ENCODE measurements around the gene ETDB. TPM values are rescaled to one million over a fixed set of nuclear protein-coding genes. Genes with fewer than 3 reads are reported as not detected.
A peak's percentile ranks its signal among the peaks of the same experiment; 100 is the strongest.
"Not testable (repeated sequence)": the region's sequence is repeated elsewhere in the genome, so short reads cannot be mapped to it uniquely, and the experiment has no call there.

The ETDB gene
- total RNA-seq, 1 donor from 2014 or later: not detected

GRCh38 chrX:135109554-135109953 is 10.8 kb downstream of the ETDB start:
- no peaks in the 10 kb centered on the region for H3K27me3 ChIP-seq
- no peaks in the 10 kb centered on the region for H3K4me1 ChIP-seq
- H3K9me3 ChIP-seq (ENCODE audit: low read depth): peaks cover 4% of the 10 kb centered on the region
- H3K4me3 ChIP-seq: no peak overlapping the region
- H3K27ac Mint-ChIP-seq: no peak overlapping the region
- H3K27me3 Mint-ChIP-seq (ENCODE audit: insufficient read depth, low read depth): peaks cover 2% of the 10 kb centered on the region
- no peaks in the 10 kb centered on the region for H3K36me3 Mint-ChIP-seq
- DNase-seq (ENCODE audit: low spot score): no peak
- no peaks in the 10 kb centered on the region for H4K20me1 ChIP-seq (ENCODE audit: low read depth)
- TF ChIP-seq EZH2 (IDR thresholded peaks at IDR 0.05) (no peak), CTCF (IDR thresholded peaks at IDR 0.05) (no peak), EZH2phosphoT487 (IDR thresholded peaks at IDR 0.05) (no peak)
- no peak overlapping the region for H3K9ac ChIP-seq
- no peak overlapping the region for H2AFZ ChIP-seq (replicated peaks)
- H3F3A ChIP-seq (ENCODE audit: low read depth): peaks cover under 1% of the 10 kb centered on the region
- no peak overlapping the region for H3K27ac ChIP-seq
- no peak overlapping the region for H3K4me3 Mint-ChIP-seq
- no peaks in the 10 kb centered on the region for H3K4me1 Mint-ChIP-seq
- H3K36me3 ChIP-seq: no peaks in the 10 kb centered on the region
- H3K4me2 ChIP-seq: no peak overlapping the region
- H3K79me2 ChIP-seq (ENCODE audit: low read depth): no peaks in the 10 kb centered on the region
- peaks cover 6% of the 10 kb centered on the region for H3K9me3 Mint-ChIP-seq

- no peak overlapping the region for H2AFZ ChIP-seq (replicated peaks)
- H3K27me3 Mint-ChIP-seq (ENCODE audit: insufficient read depth, low read depth): peaks cover 7% of the 10 kb centered on the region
- no peaks in the 10 kb centered on the region for H3K79me2 ChIP-seq (ENCODE audit: low read depth)
- H3K4me3 Mint-ChIP-seq: peak overlapping the region; percentile 46
- no peaks in the 10 kb centered on the region for H4K20me1 ChIP-seq (ENCODE audit: low read depth)
- H3K36me3 ChIP-seq: no peaks in the 10 kb centered on the region
- peaks cover 14% of the 10 kb centered on the region for H3K4me1 Mint-ChIP-seq
- H3K36me3 Mint-ChIP-seq: peaks cover 2% of the 10 kb centered on the region
- DNase-seq (ENCODE audit: low spot score): no peak
- no peak overlapping the region for H3K9ac ChIP-seq
- TF ChIP-seq EZH2 (IDR thresholded peaks at IDR 0.05) (no peak), EZH2phosphoT487 (IDR thresholded peaks at IDR 0.05) (no peak), CTCF (IDR thresholded peaks at IDR 0.05) (no peak)
- peaks cover 5% of the 10 kb centered on the region for H3K9me3 ChIP-seq (ENCODE audit: low read depth)
- H3K4me2 ChIP-seq: peak overlapping the region; percentile 69
- H3K4me1 ChIP-seq: no peaks in the 10 kb centered on the region
- H3K9me3 Mint-ChIP-seq: peaks cover 3% of the 10 kb centered on the region
- no peak overlapping the region for H3K27ac ChIP-seq
- H3F3A ChIP-seq (ENCODE audit: low read depth): no peaks in the 10 kb centered on the region
- no peak overlapping the region for H3K27ac Mint-ChIP-seq
- no peak overlapping the region for H3K4me3 ChIP-seq
- peaks cover 14% of the 10 kb centered on the region for H3K27me3 ChIP-seq
Measured at GRCh38 chrX:135099493-135099783, 20.9 kb downstream of the ETDB start.

- not testable (repeated sequence) for H3K79me2 ChIP-seq (ENCODE audit: low read depth); H2AFZ ChIP-seq (replicated peaks); H3K27ac Mint-ChIP-seq; H3F3A ChIP-seq (ENCODE audit: low read depth); H3K9ac ChIP-seq; H3K4me1 ChIP-seq; H3K36me3 ChIP-seq; H3K27ac ChIP-seq; H4K20me1 ChIP-seq (ENCODE audit: low read depth); H3K27me3 Mint-ChIP-seq (ENCODE audit: insufficient read depth, low read depth); H3K9me3 Mint-ChIP-seq; H3K9me3 ChIP-seq (ENCODE audit: low read depth); H3K36me3 Mint-ChIP-seq
- DNase-seq (ENCODE audit: low spot score): peak; percentile 34
- peaks cover 14% of the 10 kb centered on the region for H3K27me3 ChIP-seq
- peak overlapping the region; percentile 59 for H3K4me3 ChIP-seq
- peak overlapping the region; percentile 88 for H3K4me3 Mint-ChIP-seq
- H3K4me1 Mint-ChIP-seq: peaks cover 14% of the 10 kb centered on the region
- H3K4me2 ChIP-seq: peak overlapping the region; percentile 78
Measured at GRCh38 chrX:135097196-135097744, 23.1 kb downstream of the ETDB start.

GRCh38 chrX:135095715-135096114 is 24.6 kb downstream of the ETDB start:
- H3K36me3 Mint-ChIP-seq: peaks cover 2% of the 10 kb centered on the region
- Histone ChIP-seq H3K4me1 (no peaks in the 10 kb centered on the region), H3K79me2 (ENCODE audit: low read depth) (no peaks in the 10 kb centered on the region), H3K36me3 (no peaks in the 10 kb centered on the region), H3K9ac (no peak overlapping the region), H3K9me3 (ENCODE audit: low read depth) (no peaks in the 10 kb centered on the region), H3K4me3 (no peak overlapping the region), H3K27ac (no peak overlapping the region), H2AFZ (replicated peaks) (no peak overlapping the region), H3K27me3 (peaks cover 14% of the 10 kb centered on the region), H3F3A (ENCODE audit: low read depth) (no peaks in the 10 kb centered on the region), H4K20me1 (ENCODE audit: low read depth) (no peaks in the 10 kb centered on the region), H3K4me2 (no peak overlapping the region)
- H3K9me3 Mint-ChIP-seq: peaks cover 3% of the 10 kb centered on the region
- H3K4me3 Mint-ChIP-seq: no peak overlapping the region
- no peak overlapping the region for H3K27ac Mint-ChIP-seq
- DNase-seq (ENCODE audit: low spot score): no peak
- peaks cover 14% of the 10 kb centered on the region for H3K4me1 Mint-ChIP-seq
- TF ChIP-seq EZH2phosphoT487 (IDR thresholded peaks at IDR 0.05): no peak
- no peak for TF ChIP-seq CTCF (IDR thresholded peaks at IDR 0.05)
- TF ChIP-seq EZH2 (IDR thresholded peaks at IDR 0.05): no peak
- peaks cover 3% of the 10 kb centered on the region for H3K27me3 Mint-ChIP-seq (ENCODE audit: insufficient read depth, low read depth)
